Kidney (tissue), 14 donors: ENCODE data around the gene C2orf15. TPM values are rescaled to one million over a fixed set of nuclear protein-coding genes. Genes with fewer than 3 reads are reported as not detected.

Source experiments
- DNase-seq, 5 donors: peaks; one replicate each; pipeline ENCODE4 v3.0.0-alpha.2; 2013 to 2020
- FAIRE-seq: peaks from 2 replicates; lab custom pipeline; 2012; peaks lifted over from hg19 to GRCh38; lab: Jason Lieb, UNC
- H3K27ac ChIP-seq, 2 donors: one replicate each; pipeline ENCODE4 v1.7.0; 2013; ENCODE audit warnings: low read depth in 2 of 2, low read length in 2 of 2, inconsistent platforms in 1 of 2
- H3K27me3 ChIP-seq: one replicate; pipeline ENCODE4 v1.7.1; 2013; ENCODE audit warnings: low read length, inconsistent platforms; ENCODE audit not compliant: control insufficient read depth, insufficient read depth
- H3K36me3 ChIP-seq, 3 donors: one replicate each; pipeline versions ENCODE4 v1.7.0 to v1.7.1; 2013; ENCODE audit warnings: low read length in 3 of 3, control low read depth in 1 of 3, inconsistent platforms in 1 of 3; ENCODE audit not compliant: insufficient read depth in 3 of 3, control insufficient read depth in 2 of 3
- H3K4me1 ChIP-seq, 3 donors: one replicate each; pipeline versions ENCODE4 v1.7.0 to v1.7.1; 2013; ENCODE audit warnings: low read length in 3 of 3, inconsistent platforms in 1 of 3, low read depth in 1 of 3; ENCODE audit not compliant: control insufficient read depth in 2 of 3, insufficient read depth in 2 of 3
- H3K4me3 ChIP-seq, 3 donors: one replicate each; pipeline versions ENCODE4 v1.7.0 to v1.8.1; 2013; ENCODE audit warnings: low read length in 3 of 3, control low read depth in 1 of 3, inconsistent platforms in 1 of 3
- H3K9ac ChIP-seq, 3 donors: one replicate each; pipeline versions ENCODE4 v1.7.0 to v1.7.1; 2013; ENCODE audit warnings: low read length in 3 of 3, control low read depth in 1 of 3, inconsistent platforms in 1 of 3
- H3K9me3 ChIP-seq, 3 donors: one replicate each; pipeline versions ENCODE4 v1.7.0 to v1.7.1; 2013; ENCODE audit warnings: low read length in 3 of 3, control low read depth in 1 of 3, inconsistent platforms in 1 of 3; ENCODE audit not compliant: control insufficient read depth in 2 of 3, insufficient read depth in 1 of 3
- CTCF ChIP-seq: IDR thresholded peaks from 3 replicates; pipeline ENCODE4 v1.5.1; 2012; ENCODE audit warnings: mild to moderate bottlenecking, moderate library complexity, borderline replicate concordance; ENCODE audit not compliant: insufficient read depth; ENCODE audit errors: extremely low read depth
- intact Hi-C: fragments of 100-400 bp; cut with DNase I; formaldehyde crosslinking; loops from one replicate; pipeline ENCODE4 v1.11.1; 2022
- polyA plus RNA-seq: library from polyadenylated mRNA; stranded (reverse); fragments of 350-450 nt; fragmentation: Illumina TruSeq; extraction: RNeasy Lipid Tissue Mini Kit (QIAGEN cat#74804); gene quantifications from one replicate; pipeline ENCODE4 v1.2.3, GENCODE V29; 2014; ENCODE audit warnings: low read depth, low replicate concordance; ENCODE audit not compliant: insufficient read depth
- total RNA-seq: library from RNA; stranded (reverse); fragmentation: NEBNext Ultra II Directional; extraction: Animal tissue kit (Norgen Biotek cat#: 25700); gene quantifications from one replicate; pipeline ENCODE4 v1.2.1, GENCODE V29; 2021
- donor health status: control.
- donor health status: control.
- donor health status: control.
- donor health status: control.
- donor health status: control.
- donor health status: DM: yes; HTN: yes; CAD: no.
- donor health status: Normal renal cell carcinoma (clear cell type).

Gene C2orf15
- total and polyA plus RNA-seq, 2 donors from 2014 or later = 6.3 to 6.6 TPM

- Histone ChIP-seq H3K27ac (no peak overlapping the region), H3K36me3 (no peaks in the 10 kb centered on the region), H3K4me1 (no peaks in the 10 kb centered on the region), H3K9ac (no peak overlapping the region), H3K4me3 (no peak overlapping the region), H3K27me3 (no peaks in the 10 kb centered on the region), H3K9me3 (no peaks in the 10 kb centered on the region)
- intact Hi-C loops = no loop called here
- FAIRE-seq = no peak
- DNase-seq = no peak
- no peak for TF ChIP-seq CTCF
Observed at GRCh38 chr2:99104006-99104405, 37.5 kb upstream of the C2orf15 start.

- Histone ChIP-seq H3K36me3 (no peaks in the 10 kb centered on the region), H3K9ac (no peak overlapping the region), H3K27ac (no peak overlapping the region), H3K9me3 (no peaks in the 10 kb centered on the region), H3K4me1 (no peaks in the 10 kb centered on the region), H3K4me3 (no peak overlapping the region), H3K27me3 (no peaks in the 10 kb centered on the region)
- intact Hi-C loops = no loop called here
- DNase-seq (no peak), FAIRE-seq (no peak)
- no peak for TF ChIP-seq CTCF
Observed at GRCh38 chr2:99106913-99107312, 34.6 kb upstream of the C2orf15 start.

- TF ChIP-seq CTCF = no peak
- DNase-seq (no peak), FAIRE-seq (no peak)
- no peak overlapping the region for H3K9ac ChIP-seq
- no peak overlapping the region for H3K27ac ChIP-seq
- H3K36me3 ChIP-seq = no peaks in the 10 kb centered on the region
- H3K4me3 ChIP-seq = no peak overlapping the region
- intact Hi-C loops = no loop called here
- H3K4me1 ChIP-seq = no peaks in the 10 kb centered on the region
- H3K9me3 ChIP-seq = no peaks in the 10 kb centered on the region
- H3K27me3 ChIP-seq = no peaks in the 10 kb centered on the region
Observed at GRCh38 chr2:99111236-99111635, 30.3 kb upstream of the C2orf15 start.

DNA sequence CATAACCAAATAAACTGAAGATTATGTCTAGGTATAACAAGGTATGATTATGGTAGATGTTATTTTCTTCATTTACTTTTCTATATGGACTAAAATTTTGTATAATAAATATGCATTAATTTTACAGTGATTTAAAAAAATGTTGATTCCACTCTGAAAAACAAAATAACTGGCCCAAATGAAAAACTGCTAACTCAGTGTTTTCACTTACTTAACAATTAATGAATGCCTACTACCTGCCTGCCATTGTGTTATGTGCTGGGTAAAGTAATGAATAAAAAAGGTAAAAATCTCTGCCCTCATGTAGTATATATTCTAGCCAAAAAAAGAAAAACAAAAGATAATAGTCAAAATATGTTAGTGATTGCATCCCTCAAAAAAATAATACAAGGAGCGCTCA lies 29.6 kb upstream of the C2orf15 start:
- Histone ChIP-seq H3K4me3 (no peak overlapping the region), H3K36me3 (no peaks in the 10 kb centered on the region), H3K27me3 (no peaks in the 10 kb centered on the region), H3K4me1 (no peaks in the 10 kb centered on the region), H3K9me3 (no peaks in the 10 kb centered on the region), H3K27ac (no peak overlapping the region), H3K9ac (no peak overlapping the region)
- FAIRE-seq (no peak), DNase-seq (no peak)
- intact Hi-C loops = no loop called here
- TF ChIP-seq CTCF = no peak
